ENCODE data around the gene TPH2. TPM values are rescaled to one million over a fixed set of nuclear protein-coding genes. Genes with fewer than 3 reads are reported as not detected.

TPH2 gene
- total RNA-seq, 1 donor from 2014 or later = not detected

GRCh38 chr12:72072592-72073212, 134.1 kb downstream of the TPH2 start:
- intact Hi-C loops (cut with DNase I) = no loop called here
- no peak for TF ChIP-seq CTCF (IDR thresholded peaks at IDR 0.05)
- Histone ChIP-seq H3K27me3 (no peaks in the 10 kb centered on the region), H3K4me1 (no peaks in the 10 kb centered on the region), H3K4me3 (no peak overlapping the region), H3K9me3 (no peaks in the 10 kb centered on the region), H3K27ac (no peak overlapping the region), H3K36me3 (no peaks in the 10 kb centered on the region)
- no peak for DNase-seq (ENCODE audit: low spot score in 2 of 2)

- no peaks in the 10 kb centered on the region for H3K9me3 ChIP-seq
- intact Hi-C loops (cut with DNase I) = no loop called here
- H3K27ac ChIP-seq = no peak overlapping the region
- no peak for DNase-seq (ENCODE audit: low spot score in 2 of 2)
- H3K4me3 ChIP-seq = no peak overlapping the region
- no peak for TF ChIP-seq CTCF (IDR thresholded peaks at IDR 0.05)
- H3K4me1 ChIP-seq = no peaks in the 10 kb centered on the region
- no peaks in the 10 kb centered on the region for H3K27me3 ChIP-seq
- H3K36me3 ChIP-seq = no peaks in the 10 kb centered on the region
Observed at GRCh38 chr12:72074065-72074464, 135.4 kb downstream of the TPH2 start.

GRCh38 chr12:72074956-72075355, 136.3 kb downstream of the TPH2 start:
- Histone ChIP-seq H3K4me3 (no peak overlapping the region), H3K27me3 (no peaks in the 10 kb centered on the region), H3K27ac (no peak overlapping the region), H3K9me3 (no peaks in the 10 kb centered on the region), H3K4me1 (no peaks in the 10 kb centered on the region), H3K36me3 (no peaks in the 10 kb centered on the region)
- intact Hi-C loops (cut with DNase I) = no loop called here
- no peak for DNase-seq (ENCODE audit: low spot score in 2 of 2)
- no peak for TF ChIP-seq CTCF (IDR thresholded peaks at IDR 0.05)

- H3K9me3 ChIP-seq = no peaks in the 10 kb centered on the region
- no peaks in the 10 kb centered on the region for H3K36me3 ChIP-seq
- TF ChIP-seq CTCF (IDR thresholded peaks at IDR 0.05) = no peak
- no peaks in the 10 kb centered on the region for H3K4me1 ChIP-seq
- intact Hi-C loops (cut with DNase I) = no loop called here
- no peaks in the 10 kb centered on the region for H3K27me3 ChIP-seq
- H3K4me3 ChIP-seq = no peak overlapping the region
- no peak for DNase-seq (ENCODE audit: low spot score in 2 of 2)
- H3K27ac ChIP-seq = no peak overlapping the region
Observed at GRCh38 chr12:72075401-72075800, 136.8 kb downstream of the TPH2 start.

GRCh38 chr12:72075891-72076557, 137.4 kb downstream of the TPH2 start:
- no peaks in the 10 kb centered on the region for H3K27me3 ChIP-seq
- DNase-seq (ENCODE audit: low spot score in 2 of 2) = no peak
- H3K4me1 ChIP-seq = no peaks in the 10 kb centered on the region
- H3K9me3 ChIP-seq = no peaks in the 10 kb centered on the region
- no peaks in the 10 kb centered on the region for H3K36me3 ChIP-seq
- no peak overlapping the region for H3K27ac ChIP-seq
- TF ChIP-seq CTCF (IDR thresholded peaks at IDR 0.05) = no peak
- intact Hi-C loops (cut with DNase I) = no loop called here
- no peak overlapping the region for H3K4me3 ChIP-seq
